Measurements from ENCODE around the gene ALAS1.

Gene ALAS1

DNA sequence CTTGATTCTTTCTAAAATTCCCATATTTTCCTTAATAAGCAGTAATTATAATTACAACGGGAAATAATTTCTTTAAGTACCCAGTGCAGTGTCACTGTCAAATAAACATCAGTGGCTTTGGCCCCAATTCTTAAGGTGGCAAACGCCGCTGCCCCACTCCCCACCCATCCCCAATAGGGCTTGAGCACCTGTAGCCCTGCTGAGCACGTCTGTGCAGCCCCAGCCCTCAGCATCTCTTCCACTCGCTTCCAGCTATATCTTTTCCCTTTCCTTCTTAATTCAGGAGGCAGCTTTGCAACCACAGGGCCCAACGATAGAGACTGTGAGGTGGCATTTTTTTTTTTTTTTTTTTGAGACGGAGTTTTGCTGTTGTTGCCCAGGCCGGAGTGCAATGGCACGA is 56.6 kb downstream of the ALAS1 start:
- H3K4me3 ChIP-seq (replicated peaks; ENCODE audit: low read depth, low read length) = no peak overlapping the region
- no peak for DNase-seq (ENCODE audit: low read depth)

DNA sequence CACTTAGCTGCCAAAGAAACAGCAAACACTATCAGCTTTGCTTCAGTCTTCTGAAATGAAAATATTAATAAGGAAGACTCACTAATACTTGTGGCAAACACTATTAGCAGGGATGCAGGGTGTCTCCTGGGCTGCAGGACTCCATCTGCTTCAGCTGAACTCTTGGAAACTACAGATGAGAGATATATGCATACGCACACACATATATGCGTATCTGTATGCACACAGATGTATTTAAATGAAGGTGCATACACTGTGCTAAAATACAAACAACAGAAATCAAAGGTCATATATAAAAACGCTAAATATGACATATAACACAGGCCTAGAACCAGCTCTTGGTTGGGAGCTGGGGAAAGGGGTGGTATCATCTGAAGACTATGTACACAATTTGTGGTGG is 58.2 kb downstream of the ALAS1 start:
- H3K4me3 ChIP-seq (replicated peaks; ENCODE audit: low read depth, low read length) = no peak overlapping the region
- DNase-seq (ENCODE audit: low read depth) = no peak
- TF ChIP-seq, protein P1, sequence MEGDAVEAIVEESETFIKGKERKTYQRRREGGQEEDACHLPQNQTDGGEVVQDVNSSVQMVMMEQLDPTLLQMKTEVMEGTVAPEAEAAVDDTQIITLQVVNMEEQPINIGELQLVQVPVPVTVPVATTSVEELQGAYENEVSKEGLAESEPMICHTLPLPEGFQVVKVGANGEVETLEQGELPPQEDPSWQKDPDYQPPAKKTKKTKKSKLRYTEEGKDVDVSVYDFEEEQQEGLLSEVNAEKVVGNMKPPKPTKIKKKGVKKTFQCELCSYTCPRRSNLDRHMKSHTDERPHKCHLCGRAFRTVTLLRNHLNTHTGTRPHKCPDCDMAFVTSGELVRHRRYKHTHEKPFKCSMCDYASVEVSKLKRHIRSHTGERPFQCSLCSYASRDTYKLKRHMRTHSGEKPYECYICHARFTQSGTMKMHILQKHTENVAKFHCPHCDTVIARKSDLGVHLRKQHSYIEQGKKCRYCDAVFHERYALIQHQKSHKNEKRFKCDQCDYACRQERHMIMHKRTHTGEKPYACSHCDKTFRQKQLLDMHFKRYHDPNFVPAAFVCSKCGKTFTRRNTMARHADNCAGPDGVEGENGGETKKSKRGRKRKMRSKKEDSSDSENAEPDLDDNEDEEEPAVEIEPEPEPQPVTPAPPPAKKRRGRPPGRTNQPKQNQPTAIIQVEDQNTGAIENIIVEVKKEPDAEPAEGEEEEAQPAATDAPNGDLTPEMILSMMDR (IDR thresholded peaks at IDR 0.05; ENCODE audit: low read length, missing control alignments) = no peak

More for the DNA sequence above, 56.6 kb downstream of the ALAS1 start:
- TF ChIP-seq, protein P1 (IDR thresholded peaks at IDR 0.05; ENCODE audit: low read length, missing control alignments) = no peak

DNA sequence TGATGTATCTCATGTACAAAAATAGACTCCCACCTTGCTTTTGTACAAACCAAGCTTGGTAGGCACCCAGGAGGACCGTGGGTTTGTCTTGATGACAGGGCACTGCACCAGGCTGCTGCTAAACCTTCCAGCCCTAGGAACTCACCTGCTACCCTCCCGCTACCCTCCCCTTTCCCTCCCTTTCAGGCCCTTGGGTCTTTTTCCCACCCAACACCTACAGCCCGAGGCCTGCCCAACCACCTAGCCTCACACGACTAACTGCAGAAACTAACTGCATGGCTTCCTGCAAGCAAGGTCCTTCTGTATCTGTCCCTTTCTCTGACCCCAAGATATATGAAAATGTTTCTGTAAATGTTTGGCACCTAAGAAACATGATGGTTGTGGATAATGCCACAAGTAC is 58.7 kb downstream of the ALAS1 start:
- DNase-seq (ENCODE audit: low read depth) = no peak
- TF ChIP-seq, protein P1 (IDR thresholded peaks at IDR 0.05; ENCODE audit: low read length, missing control alignments) = no peak

DNA sequence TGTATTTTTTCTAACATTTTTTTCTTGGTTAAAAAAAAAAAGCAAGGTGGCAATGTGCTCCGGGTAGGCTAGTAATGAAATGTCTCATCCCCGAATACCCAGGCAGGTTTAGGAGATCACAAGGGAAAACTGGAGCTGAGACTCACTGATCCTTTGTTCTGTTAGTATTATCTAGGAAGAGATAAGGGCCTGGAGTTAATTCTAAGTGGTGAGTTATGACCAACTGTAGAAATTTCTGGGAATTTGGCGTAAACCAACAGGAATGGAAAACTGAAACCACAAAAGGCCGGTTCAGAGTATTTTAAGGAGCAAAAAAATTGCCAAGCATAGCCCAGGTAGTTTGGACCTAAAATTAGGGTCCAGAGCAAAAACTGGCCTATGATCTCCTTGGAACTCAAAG is 60.0 kb downstream of the ALAS1 start:
- H3K4me3 ChIP-seq (replicated peaks; ENCODE audit: low read depth, low read length) = no peak overlapping the region
- peak; percentile 30 for DNase-seq (ENCODE audit: low read depth)
- TF ChIP-seq, protein P1 (IDR thresholded peaks at IDR 0.05; ENCODE audit: low read length, missing control alignments) = no peak

More for the DNA sequence above, 58.7 kb downstream of the ALAS1 start:
- H3K4me3 ChIP-seq (replicated peaks; ENCODE audit: low read depth, low read length) = no peak overlapping the region

DNA sequence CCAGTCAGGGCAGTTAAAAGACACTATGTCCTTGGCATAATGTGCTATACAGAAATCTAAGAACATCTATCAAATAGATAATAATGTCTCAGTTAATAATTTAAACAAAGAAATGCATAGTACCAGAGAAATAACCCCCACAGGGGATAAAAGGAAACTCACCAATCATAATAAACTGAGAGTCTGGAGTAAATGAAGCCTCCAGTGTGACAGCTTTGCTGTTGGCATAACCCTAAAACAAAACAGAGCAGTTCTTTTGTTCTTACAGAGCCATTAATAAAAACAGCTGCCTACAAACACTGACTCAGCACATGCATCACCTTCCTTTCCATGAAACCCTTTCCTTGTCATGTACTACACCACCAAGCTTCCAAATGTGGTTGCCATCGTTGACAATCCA is 61.1 kb downstream of the ALAS1 start:
- TF ChIP-seq, protein P1 (IDR thresholded peaks at IDR 0.05; ENCODE audit: low read length, missing control alignments) = no peak
- H3K4me3 ChIP-seq (replicated peaks; ENCODE audit: low read depth, low read length) = no peak overlapping the region
- DNase-seq (ENCODE audit: low read depth) = peak; percentile 53

DNA sequence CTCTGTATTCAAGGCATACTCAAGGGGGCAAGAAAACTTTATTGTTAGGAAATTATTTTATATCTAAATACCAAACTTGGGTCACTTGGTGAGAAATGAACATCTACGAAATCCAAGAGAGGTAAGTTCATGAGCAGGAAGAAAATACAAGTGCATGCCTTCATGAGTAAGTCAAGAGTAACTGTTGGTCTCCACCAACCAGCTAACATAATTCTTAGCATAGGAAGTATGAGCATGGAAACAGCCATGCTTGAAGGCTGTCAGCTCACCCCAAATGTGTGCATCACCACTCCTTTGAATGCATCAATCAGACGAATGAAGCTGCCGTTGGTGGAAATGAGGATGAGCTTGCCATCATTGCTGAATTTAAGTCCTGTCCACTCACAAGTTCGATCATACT is 61.5 kb downstream of the ALAS1 start:
- TF ChIP-seq, protein P1 (IDR thresholded peaks at IDR 0.05; ENCODE audit: low read length, missing control alignments) = no peak
- no peak for DNase-seq (ENCODE audit: low read depth)
- no peak overlapping the region for H3K4me3 ChIP-seq (replicated peaks; ENCODE audit: low read depth, low read length)

DNA sequence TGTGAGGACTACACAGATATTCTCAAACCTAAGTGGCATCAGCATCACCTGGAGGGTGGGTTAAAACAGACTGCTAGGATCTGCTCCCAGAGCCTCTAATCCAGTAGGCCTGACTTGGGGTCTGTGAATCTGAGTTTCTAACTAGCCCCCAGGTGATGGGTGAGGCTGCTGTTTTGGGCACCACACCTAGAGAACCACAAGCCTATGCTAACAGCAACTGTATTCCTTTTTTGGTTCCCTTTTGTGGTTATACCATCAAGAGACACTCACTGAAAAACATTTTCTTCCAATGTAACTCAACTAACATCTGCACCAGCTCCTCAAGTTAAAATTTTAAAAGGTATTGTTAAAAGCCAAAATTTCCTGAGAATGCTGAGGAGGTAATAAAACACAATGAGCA is 64.5 kb downstream of the ALAS1 start:
- no peak for DNase-seq (ENCODE audit: low read depth)
- H3K4me3 ChIP-seq (replicated peaks; ENCODE audit: low read depth, low read length) = no peak overlapping the region
- TF ChIP-seq, protein P1 (IDR thresholded peaks at IDR 0.05; ENCODE audit: low read length, missing control alignments) = no peak
